Sigmoid colon (tissue), 7 donors: ENCODE data around the gene HSPA4. TPM values are rescaled to one million over a fixed set of nuclear protein-coding genes. Genes with fewer than 3 reads are reported as not detected.
"Not testable (repeated sequence)": the region's sequence is repeated elsewhere in the genome, so short reads cannot be mapped to it uniquely, and the experiment has no call there.

Experiments used
- DNase-seq: peaks from one replicate; pipeline ENCODE4 v3.0.0-alpha.2; 2019
- H3K27ac ChIP-seq, 4 donors: fragments of 200-600 bp; sonication (generic); one replicate each; pipeline ENCODE4 v1.5.1; 2016 to 2019; ENCODE audit warnings: mild to moderate bottlenecking in 1 of 4
- H3K27me3 ChIP-seq, 3 donors: fragments of 200-600 bp; sonication (generic); one replicate each; pipeline ENCODE4 v1.5.1; 2019; ENCODE audit warnings: mild to moderate bottlenecking in 1 of 3
- H3K36me3 ChIP-seq, 4 donors: fragments of 200-600 bp; sonication (generic); one replicate each; pipeline ENCODE4 v1.5.1; 2016 to 2019
- H3K4me1 ChIP-seq, 4 donors: fragments of 200-600 bp; sonication (generic); one replicate each; pipeline ENCODE4 v1.5.1; 2017 to 2019
- H3K4me3 ChIP-seq, 4 donors: fragments of 200-600 bp; sonication (generic); one replicate each; pipeline ENCODE4 v1.5.1; 2017 to 2019; ENCODE audit warnings: mild to moderate bottlenecking in 2 of 4, moderate library complexity in 1 of 4
- H3K9me3 ChIP-seq, 4 donors: fragments of 200-600 bp in 3 of 4; sonication (generic) in 3 of 4; one replicate each; pipeline versions ENCODE4 v1.5.1 to v1.6.1; 2013 to 2019
- CTCF ChIP-seq, 4 experiments: fragments of 450-650 bp in 3 of 4; fragments of 200-600 bp in 1 of 4; IDR thresholded peaks; one replicate each; pipeline ENCODE4 v1.5.1; 2016 to 2019; ENCODE audit warnings: antibody characterized with exemption in 4 of 4, mild to moderate bottlenecking in 3 of 4, moderate library complexity in 2 of 4
- EP300 ChIP-seq, 4 donors: sonication (generic); formaldehyde crosslinking; IDR thresholded peaks; one replicate each; pipeline ENCODE4 v1.6.1; 2017; ENCODE audit warnings: antibody characterized with exemption in 4 of 4
- POLR2A ChIP-seq, 2 donors: fragments of 450-650 bp; IDR thresholded peaks; one replicate each; pipeline ENCODE4 v1.6.1; 2016; ENCODE audit warnings: antibody characterized with exemption in 2 of 2, mild to moderate bottlenecking in 2 of 2, moderate library complexity in 2 of 2
- POLR2AphosphoS5 ChIP-seq, 4 donors: sonication (generic); formaldehyde crosslinking; IDR thresholded peaks; one replicate each; pipeline ENCODE4 v1.6.1; 2017; ENCODE audit warnings: antibody characterized with exemption in 4 of 4
- WGBS, 2 donors: extraction: QIAGEN DNeasy Blood & Tissue Kit; methylation state at CpG; one replicate each; pipeline ENCODE4 v1.1.7; 2013; 5-methylcytosine and 5-hydroxymethylcytosine counted together
- intact Hi-C: fragments of 100-400 bp; cut with DNase I; formaldehyde crosslinking; loops from one replicate; pipeline ENCODE4 v1.15.1; 2023
- polyA plus RNA-seq, 3 donors: library from polyadenylated mRNA; stranded (reverse); fragments of 200-250 nt; gene quantifications; one replicate each; pipeline ENCODE4 v1.2.3, GENCODE V29; 2013
- total RNA-seq, 4 donors: library from RNA; depleted of rRNA; stranded (reverse); fragments of >200 nt; gene quantifications; one replicate each; pipeline ENCODE4 v1.1.0, GENCODE V29; 2016
- donor health status: healthy with polysubstance abuse.
- donor health status: Bipolar disorder and iron deficiency.
- donor health status: healthy.

HSPA4 gene
- total and polyA plus RNA-seq, 7 donors, result 24.0 to 54.0 (median 40.3) TPM

GRCh38 chr5:133081703-133082102 is 29.9 kb downstream of the HSPA4 start:
- Histone ChIP-seq H3K4me1 (peaks cover 0 to 6% (median 0%) of the 10 kb centered on the region in 4 donors), H3K4me3 (no peak overlapping the region), H3K36me3 (peaks cover 0 to 33% (median under 1%) of the 10 kb centered on the region in 4 donors), H3K27me3 (no peaks in the 10 kb centered on the region), H3K27ac (no peak overlapping the region), H3K9me3 (no peaks in the 10 kb centered on the region)
- DNase-seq, result no peak
- intact Hi-C loops, result no loop called here
- 100% methylated on average over 1 of the region's 1 CpG for WGBS, 2 donors
- no peak for TF ChIP-seq EP300 (IDR thresholded peaks at IDR 0.05)
- TF ChIP-seq POLR2A (IDR thresholded peaks at IDR 0.05), result no peak
- no peak for TF ChIP-seq POLR2AphosphoS5 (IDR thresholded peaks at IDR 0.05)
- TF ChIP-seq CTCF (IDR thresholded peaks at IDR 0.05), result no peak

- intact Hi-C loops, result no loop called here
- Histone ChIP-seq H3K4me3 (no peak overlapping the region), H3K27me3 (no peaks in the 10 kb centered on the region), H3K9me3 (no peaks in the 10 kb centered on the region), H3K36me3 (peaks cover 0 to 31% (median 4%) of the 10 kb centered on the region in 4 donors), H3K27ac (no peak overlapping the region), H3K4me1 (peaks cover 0 to 6% (median 0%) of the 10 kb centered on the region in 4 donors)
- no peak for DNase-seq
- WGBS, 2 donors, result 93% methylated on average over 4 of the region's 4 CpGs
- TF ChIP-seq EP300 (IDR thresholded peaks at IDR 0.05) (no peak), POLR2AphosphoS5 (IDR thresholded peaks at IDR 0.05) (no peak), CTCF (IDR thresholded peaks at IDR 0.05) (no peak), POLR2A (IDR thresholded peaks at IDR 0.05) (no peak)
Measured at GRCh38 chr5:133082128-133082527, 30.3 kb downstream of the HSPA4 start.

DNA sequence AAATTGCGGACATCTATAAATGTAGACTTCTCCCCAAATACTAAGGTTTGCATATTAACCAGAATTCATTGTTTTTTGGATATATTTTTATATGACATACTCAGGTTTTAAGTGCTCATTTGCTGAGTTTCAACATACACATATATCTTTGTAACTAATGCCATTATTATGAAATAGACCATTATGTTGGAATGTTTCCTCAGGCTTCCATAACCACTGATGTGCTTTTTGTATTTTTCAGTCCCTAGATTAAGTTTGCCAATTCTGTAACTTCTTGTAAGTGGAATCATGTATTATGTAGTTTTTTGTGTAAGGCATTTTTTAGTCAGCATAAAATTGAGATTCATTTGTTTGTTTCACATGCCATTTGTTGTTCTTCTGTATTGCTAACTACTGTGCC is 32.1 kb downstream of the HSPA4 start:
- intact Hi-C loops, result no loop called here
- no peak for TF ChIP-seq CTCF (IDR thresholded peaks at IDR 0.05)
- Histone ChIP-seq H3K4me1 (peaks cover 0 to 6% (median 0%) of the 10 kb centered on the region in 4 donors), H3K9me3 (no peaks in the 10 kb centered on the region), H3K27ac (no peak overlapping the region), H3K27me3 (no peaks in the 10 kb centered on the region), H3K36me3 (peaks cover under 1 to 38% (median 14%) of the 10 kb centered on the region in 4 donors), H3K4me3 (no peak overlapping the region)
- 100% methylated on average over 1 of the region's 1 CpG for WGBS, 2 donors
- DNase-seq, result no peak

DNA sequence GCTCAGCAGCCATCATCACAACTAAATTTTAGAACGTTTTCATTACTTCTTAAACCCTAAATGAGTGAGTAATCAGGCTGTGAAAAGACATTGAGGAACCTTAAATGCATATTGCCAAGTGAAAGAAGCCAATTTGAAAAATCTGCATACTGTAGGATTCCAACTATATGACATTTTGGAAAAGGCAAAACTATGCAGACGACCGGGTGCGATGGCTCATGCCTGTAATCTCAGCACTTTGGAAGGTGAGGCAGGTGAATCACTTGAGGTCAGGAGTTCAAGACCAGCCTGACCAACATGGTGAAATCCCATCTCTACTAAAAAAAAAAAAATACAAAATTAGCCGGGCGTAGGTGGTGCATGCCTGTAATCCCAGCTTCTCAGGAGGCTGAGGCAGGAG is 33.4 kb downstream of the HSPA4 start:
- H3K27me3 ChIP-seq, H3K4me1 ChIP-seq, H3K9me3 ChIP-seq, intact Hi-C loops, H3K4me3 ChIP-seq, DNase-seq, H3K27ac ChIP-seq: not testable (repeated sequence)
- 97 to 98% methylated on average over 6 of the region's 6 CpGs for whole genome bisulfite sequencing, 2 donors
- peaks cover 12 to 51% (median 20%) of the 10 kb centered on the region in 4 donors for H3K36me3 ChIP-seq

DNA sequence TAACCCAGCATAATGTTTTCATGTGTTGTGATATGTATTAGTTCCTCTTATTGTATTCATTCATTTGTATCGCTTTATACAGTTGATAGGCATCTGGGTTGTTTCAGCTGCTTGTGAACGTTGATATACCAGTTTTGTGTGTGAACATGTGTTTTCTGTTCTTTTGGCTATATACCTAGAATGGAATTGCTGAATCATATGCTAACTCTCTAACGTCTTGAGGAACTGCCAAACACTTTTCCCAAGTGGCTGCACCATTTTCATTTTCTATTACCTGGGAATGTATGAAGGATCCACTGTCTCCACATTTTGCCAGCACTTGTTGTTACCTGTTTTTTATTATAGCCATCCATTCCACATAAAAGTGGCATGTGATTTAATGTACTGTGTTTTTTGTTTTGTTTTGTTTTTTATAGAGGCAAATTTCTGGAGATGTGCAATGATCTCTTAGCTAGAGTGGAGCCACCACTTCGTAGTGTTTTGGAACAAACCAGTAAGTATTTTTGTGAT is 34.6 kb downstream of the HSPA4 start:
- Histone ChIP-seq H3K36me3 (peaks cover 17 to 61% (median 26%) of the 10 kb centered on the region in 4 donors), H3K4me1 (no peaks in the 10 kb centered on the region), H3K4me3 (no peak overlapping the region), H3K9me3 (no peaks in the 10 kb centered on the region), H3K27ac (no peak overlapping the region), H3K27me3 (no peaks in the 10 kb centered on the region)
- intact Hi-C loops, result no loop called here
- no peak for DNase-seq
- TF ChIP-seq CTCF (IDR thresholded peaks at IDR 0.05) (no peak), POLR2AphosphoS5 (IDR thresholded peaks at IDR 0.05) (no peak)
- WGBS, 2 donors, result 84 to 87% methylated on average over 4 of the region's 4 CpGs
